Caki2 (cell line): ENCODE results near the gene DNAL1. TPM values are rescaled to one million over a fixed set of nuclear protein-coding genes. Genes with fewer than 3 reads are reported as not detected.

Experiments used
- DNase-seq: peaks from one replicate; pipeline ENCODE4 v3.0.0-alpha.2; 2015; ENCODE audit warnings: low read depth
- in situ Hi-C: cut with HindIII; loops from 2 replicates; pipeline ENCODE4 v1.10.0; 2016; ENCODE audit warnings: low sequenced_read_pairs, low pct_unique_long_range_greater_than_20kb, mixed read lengths
- total RNA-seq: library from RNA; depleted of rRNA; stranded (reverse); fragments of >200 nt; shearing (Covaris generic); gene quantifications from 2 replicates; pipeline ENCODE4 v1.2.3, GENCODE V29; 2014; ENCODE audit warnings: low replicate concordance; rRNA removed

Gene DNAL1
- total RNA-seq, 1 experiment from 2014 or later: 3.7 TPM

GRCh38 chr14:73746520-73747378, 102.0 kb downstream of the DNAL1 start:
- DNase-seq: no peak
- in situ Hi-C loops: no loop called here

GRCh38 chr14:73747379-73748211, 102.8 kb downstream of the DNAL1 start:
- in situ Hi-C loops: no loop called here
- no peak for DNase-seq

- DNase-seq: no peak
- in situ Hi-C loops: no loop called here
Observed at GRCh38 chr14:73748858-73749357, 104.1 kb downstream of the DNAL1 start.

- DNase-seq: no peak
- in situ Hi-C loops: no loop called here
Observed at GRCh38 chr14:73749706-73750530, 105.1 kb downstream of the DNAL1 start.

- in situ Hi-C loops: no loop called here
- DNase-seq: no peak
Observed at GRCh38 chr14:73750531-73750901, 105.7 kb downstream of the DNAL1 start.

- DNase-seq: no peak
- in situ Hi-C loops: no loop called here
Observed at GRCh38 chr14:73751157-73751691, 106.4 kb downstream of the DNAL1 start.

GRCh38 chr14:73752297-73752992, 107.7 kb downstream of the DNAL1 start:
- no peak for DNase-seq
- in situ Hi-C loops: no loop called here

Other genes with a start within 250 kb of the DNAL1 start
- gene NUMB, start 186.4 kb upstream of the DNAL1 start, total RNA-seq: 15.0 and 24.9 TPM in 2 replicates
- 11.5 and 21.1 TPM in 2 replicates for gene RIOX1, start 154.1 kb upstream of the DNAL1 start, total RNA-seq
- gene ACOT1, start 107.8 kb upstream of the DNAL1 start, total RNA-seq: not detected in 2 replicates
- gene HEATR4, start 86.0 kb upstream of the DNAL1 start, total RNA-seq: not detected in 2 replicates
- 75.9 and 77.3 TPM in 2 replicates for gene ACOT2, start 75.8 kb upstream of the DNAL1 start, total RNA-seq
- not detected in 2 replicates for gene ACOT4, start 53.1 kb upstream of the DNAL1 start, total RNA-seq
- not detected in 2 replicates for gene ACOT6, start 32.5 kb upstream of the DNAL1 start, total RNA-seq
- 41.4 and 45.4 TPM in 2 replicates for gene PNMA1, start 69.4 kb downstream of the DNAL1 start, total RNA-seq
- 4.4 and 6.5 TPM in 2 replicates for gene PTGR2, start 206.8 kb downstream of the DNAL1 start, total RNA-seq
- 45.6 and 67.7 TPM in 2 replicates for gene ZNF410, start 241.9 kb downstream of the DNAL1 start, total RNA-seq